GM10266 (cell line): Measurements from ENCODE around the gene COX18.

Experiments
- DNase-seq: peaks from one replicate; pipeline ENCODE4 v3.0.0; 2012; ENCODE audit errors: extremely low spot score
- CTCF ChIP-seq: IDR thresholded peaks from 2 replicates; pipeline ENCODE4 v1.5.1; 2012; ENCODE audit warnings: mild to moderate bottlenecking, low read depth; ENCODE audit not compliant: control insufficient read depth, insufficient read depth; ENCODE audit errors: missing control alignments

Gene COX18

DNA sequence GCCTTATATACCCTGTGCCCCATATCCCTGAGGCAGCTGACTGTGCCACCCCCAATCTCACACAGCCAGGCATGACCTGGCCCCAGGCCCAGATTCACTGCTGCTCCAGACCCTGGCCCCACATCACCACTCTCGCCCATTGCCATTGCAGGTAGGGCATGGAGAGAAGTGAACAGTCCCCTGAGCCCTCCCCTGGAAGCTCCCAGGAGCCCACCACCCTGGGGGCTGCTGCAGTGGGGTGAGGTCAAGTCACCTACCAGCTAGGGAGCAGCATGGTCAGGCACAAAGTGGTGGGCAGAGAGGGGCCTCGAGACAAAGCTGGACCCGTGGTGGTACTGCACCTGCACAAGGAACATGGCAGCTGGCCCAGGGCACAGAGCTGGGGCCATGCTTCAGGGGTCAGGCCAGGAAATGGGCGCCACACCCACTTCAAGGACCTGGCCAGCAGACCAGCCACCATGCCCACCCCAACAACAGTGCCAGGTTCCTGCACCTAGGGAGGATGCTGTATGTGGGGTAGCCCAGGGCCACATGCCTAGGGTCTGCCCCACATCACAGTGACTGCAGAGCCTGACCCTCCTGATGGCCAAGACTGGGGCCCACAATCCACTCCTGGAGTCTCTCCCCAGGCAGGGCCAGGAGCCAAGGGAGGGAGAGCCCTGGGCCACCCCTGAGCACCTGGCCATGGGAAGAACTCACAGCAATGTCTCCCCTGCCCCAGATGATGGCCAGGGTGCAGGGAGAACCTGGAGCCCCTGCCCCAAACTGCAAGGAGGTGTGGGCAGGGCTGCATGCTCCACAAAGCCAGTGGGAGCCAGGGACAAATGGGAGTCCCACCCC, 58.5 kb downstream of the COX18 start:
- TF ChIP-seq CTCF = no peak
- no peak for DNase-seq

GRCh38 chr4:73007526-73008100, 61.9 kb downstream of the COX18 start:
- no peak for TF ChIP-seq CTCF
- no peak for DNase-seq

- no peak for TF ChIP-seq CTCF
- no peak for DNase-seq
Measured at GRCh38 chr4:73006286-73006990, 63.1 kb downstream of the COX18 start.

- DNase-seq = no peak
Measured at GRCh38 chr4:73005514-73005913, 64.0 kb downstream of the COX18 start.

More at GRCh38 chr4:73005514-73005913, 64.0 kb downstream of the COX18 start:
- no peak for TF ChIP-seq CTCF
